Esophagus mucosa (tissue), 1 donor: ENCODE data around the gene CRIP1. TPM values are rescaled to one million over a fixed set of nuclear protein-coding genes. Genes with fewer than 3 reads are reported as not detected.

Experiments
- ATAC-seq: fragments of 200-7000 bp; cut with Tn5 transposase; one replicate; pipeline ENCODE4 v1.9.1; 2020
- total RNA-seq: library from RNA; stranded (reverse); gene quantifications from one replicate; pipeline ENCODE4 v1.2.4, GENCODE V29; 2023
- donor health status: DM: yes; HTN: yes; CAD: no.

CRIP1 gene
- total RNA-seq, 1 donor from 2014 or later = 42.6 TPM

- no peak for ATAC-seq
Measured at GRCh38 chr14:105450864-105451720, 35.6 kb upstream of the CRIP1 start.

GRCh38 chr14:105452963-105453362 is 33.7 kb upstream of the CRIP1 start:
- no peak for ATAC-seq

GRCh38 chr14:105453847-105454246 is 32.8 kb upstream of the CRIP1 start:
- ATAC-seq = no peak

- ATAC-seq = no peak
Measured at GRCh38 chr14:105455086-105455640, 31.5 kb upstream of the CRIP1 start.

GRCh38 chr14:105455766-105456660 is 30.7 kb upstream of the CRIP1 start:
- peak; percentile 8 for ATAC-seq

GRCh38 chr14:105456736-105457617 is 29.7 kb upstream of the CRIP1 start:
- peak; percentile 24 for ATAC-seq

- no peak for ATAC-seq
Measured at GRCh38 chr14:105458010-105458409, 28.7 kb upstream of the CRIP1 start.

- ATAC-seq = no peak
Measured at GRCh38 chr14:105458571-105458970, 28.1 kb upstream of the CRIP1 start.

GRCh38 chr14:105460116-105460515 is 26.6 kb upstream of the CRIP1 start:
- ATAC-seq = no peak

- ATAC-seq = no peak
Measured at GRCh38 chr14:105460616-105461015, 26.1 kb upstream of the CRIP1 start.

GRCh38 chr14:105461903-105462302 is 24.8 kb upstream of the CRIP1 start:
- ATAC-seq = no peak

- ATAC-seq = no peak
Measured at GRCh38 chr14:105464501-105464900, 22.2 kb upstream of the CRIP1 start.

GRCh38 chr14:105465209-105466031 is 21.3 kb upstream of the CRIP1 start:
- ATAC-seq = no peak

GRCh38 chr14:105466531-105467248 is 20.0 kb upstream of the CRIP1 start:
- peak; percentile 7 for ATAC-seq

GRCh38 chr14:105467249-105467941 is 19.3 kb upstream of the CRIP1 start:
- peak; percentile 51 for ATAC-seq

GRCh38 chr14:105467942-105468471 is 18.7 kb upstream of the CRIP1 start:
- no peak for ATAC-seq

GRCh38 chr14:105468621-105469241 is 18.0 kb upstream of the CRIP1 start:
- ATAC-seq = peak; percentile 55

GRCh38 chr14:105469456-105470349 is 17.0 kb upstream of the CRIP1 start:
- ATAC-seq = no peak
